ENCODE results near the gene NFIA.

The NFIA gene

GRCh38 chr1:61388566-61388965, 306.2 kb downstream of the NFIA start:
- Histone ChIP-seq H2AFZ (no peak overlapping the region), H3K9me3 (ENCODE audit: control insufficient read depth, low read length) (no peaks in the 10 kb centered on the region), H3K79me2 (no peaks in the 10 kb centered on the region), H3K4me3 (ENCODE audit: low read depth, low read length) (no peak overlapping the region), H3K9ac (no peak overlapping the region), H3K27ac (no peak overlapping the region), H3K4me1 (no peaks in the 10 kb centered on the region), H3K27me3 (ENCODE audit: control insufficient read depth, insufficient read depth, low read length) (no peaks in the 10 kb centered on the region), H3K36me3 (ENCODE audit: control insufficient read depth, insufficient read depth, low read length) (no peaks in the 10 kb centered on the region), H3K4me2 (ENCODE audit: low read length) (no peak overlapping the region)
- no peak for TF ChIP-seq CTCF (IDR thresholded peaks at IDR 0.05)

DNA sequence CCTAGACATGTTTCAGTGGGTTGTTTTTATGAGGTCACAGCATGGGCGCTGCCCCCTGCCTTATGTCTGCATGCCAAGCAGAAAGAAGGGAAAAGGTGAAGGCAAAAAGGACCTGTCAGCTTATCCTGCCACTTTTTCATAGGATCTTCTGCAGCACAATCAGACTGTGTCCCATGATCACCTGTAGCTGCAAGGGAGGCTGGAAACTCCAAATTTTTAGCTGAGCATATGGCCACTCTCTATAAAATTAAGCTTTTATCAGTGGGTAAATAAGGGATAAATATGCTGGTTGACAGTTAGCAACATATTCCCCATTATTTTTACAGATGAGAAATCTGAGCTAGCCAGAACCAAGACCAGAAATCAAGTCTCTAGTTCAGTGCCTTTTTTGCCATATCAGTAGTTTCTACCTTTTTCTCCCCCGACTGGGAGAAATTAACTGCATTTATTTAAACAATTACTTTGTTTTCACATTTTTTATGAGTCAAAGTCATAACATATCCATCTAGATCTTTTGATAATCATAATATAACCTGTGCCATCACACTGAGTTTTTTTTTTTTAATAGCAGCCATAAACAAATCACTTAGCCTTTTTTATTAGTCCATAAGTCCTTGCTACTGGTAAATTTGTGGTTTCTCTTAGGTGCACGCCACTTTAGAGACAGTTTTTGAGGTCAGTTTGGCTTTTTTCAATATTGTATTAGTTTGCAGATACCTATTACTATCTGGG, 307.0 kb downstream of the NFIA start:
- Histone ChIP-seq H2AFZ (no peak overlapping the region), H3K79me2 (no peaks in the 10 kb centered on the region), H3K4me1 (no peaks in the 10 kb centered on the region), H3K9ac (no peak overlapping the region), H3K36me3 (ENCODE audit: control insufficient read depth, insufficient read depth, low read length) (no peaks in the 10 kb centered on the region), H3K4me3 (ENCODE audit: low read depth, low read length) (no peak overlapping the region), H3K27ac (no peak overlapping the region), H3K4me2 (ENCODE audit: low read length) (no peak overlapping the region), H3K9me3 (ENCODE audit: control insufficient read depth, low read length) (no peaks in the 10 kb centered on the region), H3K27me3 (ENCODE audit: control insufficient read depth, insufficient read depth, low read length) (no peaks in the 10 kb centered on the region)
- no peak for TF ChIP-seq CTCF (IDR thresholded peaks at IDR 0.05)

GRCh38 chr1:61389926-61390845, 307.8 kb downstream of the NFIA start:
- Histone ChIP-seq H3K9me3 (ENCODE audit: control insufficient read depth, low read length) (no peaks in the 10 kb centered on the region), H3K4me1 (no peaks in the 10 kb centered on the region), H2AFZ (no peak overlapping the region), H3K9ac (no peak overlapping the region), H3K79me2 (no peaks in the 10 kb centered on the region), H3K27me3 (ENCODE audit: control insufficient read depth, insufficient read depth, low read length) (no peaks in the 10 kb centered on the region), H3K36me3 (ENCODE audit: control insufficient read depth, insufficient read depth, low read length) (no peaks in the 10 kb centered on the region), H3K4me2 (ENCODE audit: low read length) (no peak overlapping the region), H3K4me3 (ENCODE audit: low read depth, low read length) (no peak overlapping the region), H3K27ac (no peak overlapping the region)
- no peak for TF ChIP-seq CTCF (IDR thresholded peaks at IDR 0.05)

DNA sequence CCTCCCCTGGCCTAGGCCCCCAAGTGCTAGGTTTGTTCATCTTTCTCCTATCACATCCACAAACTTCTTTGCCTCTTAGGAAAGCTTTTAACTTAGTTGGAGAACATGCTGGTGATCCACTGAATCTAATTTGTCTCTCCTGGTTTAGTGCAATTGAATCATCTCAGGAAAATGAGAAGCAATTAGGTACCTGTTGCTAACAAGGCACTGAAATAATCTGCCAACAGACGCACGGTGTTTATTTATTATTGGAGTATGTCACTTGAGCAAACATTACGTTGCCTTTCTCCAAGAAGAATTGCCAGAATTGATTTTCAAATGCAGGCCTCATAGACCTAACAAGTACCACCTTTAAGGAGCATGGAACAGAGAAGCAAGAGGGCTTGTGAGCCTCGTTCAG, 309.4 kb downstream of the NFIA start:
- H3K9ac ChIP-seq: no peak overlapping the region
- no peak for TF ChIP-seq CTCF (IDR thresholded peaks at IDR 0.05)

More for the DNA sequence above, 309.4 kb downstream of the NFIA start:
- H3K27ac ChIP-seq: no peak overlapping the region
- no peaks in the 10 kb centered on the region for H3K36me3 ChIP-seq (ENCODE audit: control insufficient read depth, insufficient read depth, low read length)
- H3K27me3 ChIP-seq (ENCODE audit: control insufficient read depth, insufficient read depth, low read length): no peaks in the 10 kb centered on the region
- no peak overlapping the region for H2AFZ ChIP-seq
- H3K79me2 ChIP-seq: no peaks in the 10 kb centered on the region
- H3K4me3 ChIP-seq (ENCODE audit: low read depth, low read length): no peak overlapping the region
- no peaks in the 10 kb centered on the region for H3K9me3 ChIP-seq (ENCODE audit: control insufficient read depth, low read length)
- H3K4me1 ChIP-seq: no peaks in the 10 kb centered on the region
- H3K4me2 ChIP-seq (ENCODE audit: low read length): no peak overlapping the region

Data from parathyroid adenoma (tissue), 2 donors.